ENCODE results near the gene TTC33.

DNA sequence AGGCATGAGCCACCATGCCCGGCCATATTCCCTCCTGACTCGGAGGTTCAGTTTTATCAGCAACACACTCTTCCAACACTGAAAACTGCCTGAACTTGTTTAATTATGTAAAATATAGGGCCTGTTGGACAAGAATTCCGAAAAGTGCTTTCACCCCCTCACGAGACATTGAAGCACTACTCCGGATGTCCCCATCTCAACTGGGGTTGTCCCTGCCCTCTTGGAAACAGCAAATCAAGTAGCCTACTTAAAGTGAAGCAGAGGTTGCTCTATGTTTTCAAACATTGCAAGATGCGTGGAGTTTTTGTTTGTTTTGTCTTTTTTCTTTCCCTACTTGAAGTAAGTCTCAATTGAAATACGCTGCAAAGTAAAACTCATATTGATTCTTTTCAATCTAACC, 68.4 kb downstream of the TTC33 start:
- TF ChIP-seq, protein P1, sequence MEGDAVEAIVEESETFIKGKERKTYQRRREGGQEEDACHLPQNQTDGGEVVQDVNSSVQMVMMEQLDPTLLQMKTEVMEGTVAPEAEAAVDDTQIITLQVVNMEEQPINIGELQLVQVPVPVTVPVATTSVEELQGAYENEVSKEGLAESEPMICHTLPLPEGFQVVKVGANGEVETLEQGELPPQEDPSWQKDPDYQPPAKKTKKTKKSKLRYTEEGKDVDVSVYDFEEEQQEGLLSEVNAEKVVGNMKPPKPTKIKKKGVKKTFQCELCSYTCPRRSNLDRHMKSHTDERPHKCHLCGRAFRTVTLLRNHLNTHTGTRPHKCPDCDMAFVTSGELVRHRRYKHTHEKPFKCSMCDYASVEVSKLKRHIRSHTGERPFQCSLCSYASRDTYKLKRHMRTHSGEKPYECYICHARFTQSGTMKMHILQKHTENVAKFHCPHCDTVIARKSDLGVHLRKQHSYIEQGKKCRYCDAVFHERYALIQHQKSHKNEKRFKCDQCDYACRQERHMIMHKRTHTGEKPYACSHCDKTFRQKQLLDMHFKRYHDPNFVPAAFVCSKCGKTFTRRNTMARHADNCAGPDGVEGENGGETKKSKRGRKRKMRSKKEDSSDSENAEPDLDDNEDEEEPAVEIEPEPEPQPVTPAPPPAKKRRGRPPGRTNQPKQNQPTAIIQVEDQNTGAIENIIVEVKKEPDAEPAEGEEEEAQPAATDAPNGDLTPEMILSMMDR (IDR thresholded peaks at IDR 0.05), result no peak
- no peak for TF ChIP-seq POLR2AphosphoS5 (IDR thresholded peaks at IDR 0.05; ENCODE audit: low read depth, low read length)
- no peak for TF ChIP-seq SIN3A (IDR thresholded peaks at IDR 0.05; ENCODE audit: borderline replicate concordance, insufficient read depth, low read depth, low read length)
- TF ChIP-seq, protein P2, sequence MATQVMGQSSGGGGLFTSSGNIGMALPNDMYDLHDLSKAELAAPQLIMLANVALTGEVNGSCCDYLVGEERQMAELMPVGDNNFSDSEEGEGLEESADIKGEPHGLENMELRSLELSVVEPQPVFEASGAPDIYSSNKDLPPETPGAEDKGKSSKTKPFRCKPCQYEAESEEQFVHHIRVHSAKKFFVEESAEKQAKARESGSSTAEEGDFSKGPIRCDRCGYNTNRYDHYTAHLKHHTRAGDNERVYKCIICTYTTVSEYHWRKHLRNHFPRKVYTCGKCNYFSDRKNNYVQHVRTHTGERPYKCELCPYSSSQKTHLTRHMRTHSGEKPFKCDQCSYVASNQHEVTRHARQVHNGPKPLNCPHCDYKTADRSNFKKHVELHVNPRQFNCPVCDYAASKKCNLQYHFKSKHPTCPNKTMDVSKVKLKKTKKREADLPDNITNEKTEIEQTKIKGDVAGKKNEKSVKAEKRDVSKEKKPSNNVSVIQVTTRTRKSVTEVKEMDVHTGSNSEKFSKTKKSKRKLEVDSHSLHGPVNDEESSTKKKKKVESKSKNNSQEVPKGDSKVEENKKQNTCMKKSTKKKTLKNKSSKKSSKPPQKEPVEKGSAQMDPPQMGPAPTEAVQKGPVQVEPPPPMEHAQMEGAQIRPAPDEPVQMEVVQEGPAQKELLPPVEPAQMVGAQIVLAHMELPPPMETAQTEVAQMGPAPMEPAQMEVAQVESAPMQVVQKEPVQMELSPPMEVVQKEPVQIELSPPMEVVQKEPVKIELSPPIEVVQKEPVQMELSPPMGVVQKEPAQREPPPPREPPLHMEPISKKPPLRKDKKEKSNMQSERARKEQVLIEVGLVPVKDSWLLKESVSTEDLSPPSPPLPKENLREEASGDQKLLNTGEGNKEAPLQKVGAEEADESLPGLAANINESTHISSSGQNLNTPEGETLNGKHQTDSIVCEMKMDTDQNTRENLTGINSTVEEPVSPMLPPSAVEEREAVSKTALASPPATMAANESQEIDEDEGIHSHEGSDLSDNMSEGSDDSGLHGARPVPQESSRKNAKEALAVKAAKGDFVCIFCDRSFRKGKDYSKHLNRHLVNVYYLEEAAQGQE (IDR thresholded peaks at IDR 0.05; ENCODE audit: insufficient read depth in 1 of 2, low read depth in 2 of 2, low read length in 1 of 2), result no peak
